NCI-H82 treated with DMSO at 0.1 percent for 48 hours (cell line): ENCODE results near the gene ACCSL.

Experiments
- DNase-seq: peaks from one replicate; lab custom pipeline; 2025; ENCODE audit not compliant: unreplicated experiment; lab: John Stamatoyannopoulos, UW

ACCSL gene

GRCh38 chr11:44094260-44094868 lies 46.6 kb downstream of the ACCSL start:
- DNase-seq, result peak; percentile 29

- DNase-seq, result no peak
Measured at GRCh38 chr11:44095506-44096359, 48.0 kb downstream of the ACCSL start, which contains the start of gene EXT2. Gene EXT2, plus strand, starts transcription at chr11:44095678. Its CDS starts 12,035 bp downstream, at chr11:44107713.

- no peak for DNase-seq
Measured at GRCh38 chr11:44096360-44097185, 48.8 kb downstream of the ACCSL start.

- no peak for DNase-seq
Measured at GRCh38 chr11:44097821-44098220, 50.0 kb downstream of the ACCSL start.

- no peak for DNase-seq
Measured at GRCh38 chr11:44101098-44101497, 53.3 kb downstream of the ACCSL start.

- DNase-seq, result no peak
Measured at GRCh38 chr11:44104481-44105294, 56.9 kb downstream of the ACCSL start.

GRCh38 chr11:44108260-44108659 lies 60.5 kb downstream of the ACCSL start:
- DNase-seq, result no peak
